SK-MEL-5 (cell line): ENCODE data around the gene CEP19. TPM values are rescaled to one million over a fixed set of nuclear protein-coding genes. Genes with fewer than 3 reads are reported as not detected.
"Not testable (repeated sequence)": the region's sequence is repeated elsewhere in the genome, so short reads cannot be mapped to it uniquely, and the experiment has no call there.

Experiments
- DNase-seq: peaks from one replicate; pipeline ENCODE4 v3.0.0-alpha.2; 2016; ENCODE audit warnings: low read depth, low spot score
- in situ Hi-C: cut with HindIII; loops from 2 replicates; pipeline ENCODE4 v1.10.0; 2016; ENCODE audit warnings: low sequenced_read_pairs, high pct_unique_total_duplicates, low pct_unique_long_range_greater_than_20kb
- polyA plus RNA-seq, 2 experiments: library from polyadenylated mRNA; depleted of rRNA; stranded (reverse); fragments of >200 nt; gene quantifications; 2 replicates each; pipeline ENCODE4 v1.2.3, GENCODE V29; 2015
- total RNA-seq: library from RNA; depleted of rRNA; stranded (reverse); fragments of >200 nt; shearing (Covaris generic); gene quantifications from 2 replicates; pipeline ENCODE4 v1.2.3, GENCODE V29; 2014; rRNA removed

CEP19 gene
- total RNA-seq, result 4.5 and 6.7 TPM in 2 replicates
- 4.4 and 7.9 TPM in 2 replicates for polyA plus RNA-seq (2015; cell fraction: cytosol; rRNA removed)
- 0.96 and 2.2 TPM in 2 replicates for polyA plus RNA-seq (2015; cell fraction: nucleus; rRNA removed)

GRCh38 chr3:196711838-196712513 lies at the start of gene CEP19, which contains the start of gene PIGX:
CEP19 (minus strand) TSS chr3:196712250; CDS start chr3:196708657, 3,593 bp downstream.
PIGX (plus strand) TSS chr3:196712377.
- DNase-seq, result peak; percentile 80
- in situ Hi-C loops, result no loop called here

GRCh38 chr3:196757876-196758739 lies 46.1 kb upstream of the CEP19 start:
- in situ Hi-C loops, result no loop called here
- DNase-seq, result peak; percentile 91

GRCh38 chr3:196756732-196757131 lies 44.7 kb upstream of the CEP19 start:
- in situ Hi-C loops, result no loop called here
- no peak for DNase-seq

- in situ Hi-C loops, result no loop called here
These were observed 42.3 kb upstream of the CEP19 start for GRCh38 chr3:196754091-196754981.

GRCh38 chr3:196753201-196753600 lies 41.2 kb upstream of the CEP19 start:
- in situ Hi-C loops, result no loop called here
- DNase-seq, result no peak

More at GRCh38 chr3:196754091-196754981, 42.3 kb upstream of the CEP19 start:
- DNase-seq, result peak; percentile 3

GRCh38 chr3:196749125-196749524 lies 37.1 kb upstream of the CEP19 start:
- no peak for DNase-seq
- in situ Hi-C loops, result no loop called here

- in situ Hi-C loops, DNase-seq: not testable (repeated sequence)
These were observed 31.5 kb upstream of the CEP19 start for GRCh38 chr3:196743569-196743968.

GRCh38 chr3:196741249-196741889 lies 29.3 kb upstream of the CEP19 start:
- DNase-seq, result no peak
- in situ Hi-C loops, result no loop called here

- peak; percentile 30 for DNase-seq
- in situ Hi-C loops, result no loop called here
These were observed 28.6 kb upstream of the CEP19 start for GRCh38 chr3:196740481-196741248.

- DNase-seq, result peak; percentile 90
These were observed 27.8 kb upstream of the CEP19 start, which contains the start of gene PAK2 for GRCh38 chr3:196739671-196740480. PAK2 (plus strand) TSS chr3:196739857; CDS start chr3:196782647, 42,790 bp downstream.

GRCh38 chr3:196737655-196738054 lies 25.6 kb upstream of the CEP19 start:
- DNase-seq, result no peak
- in situ Hi-C loops, result no loop called here

More at GRCh38 chr3:196739671-196740480, 27.8 kb upstream of the CEP19 start, which contains the start of gene PAK2:
- in situ Hi-C loops, result no loop called here

GRCh38 chr3:196736670-196737374 lies 24.8 kb upstream of the CEP19 start:
- in situ Hi-C loops, result no loop called here
- DNase-seq, result no peak

- DNase-seq, result no peak
- in situ Hi-C loops, result no loop called here
These were observed 23.7 kb upstream of the CEP19 start for GRCh38 chr3:196735751-196736150.

- no peak for DNase-seq
- in situ Hi-C loops, result no loop called here
These were observed 15.0 kb upstream of the CEP19 start for GRCh38 chr3:196726788-196727675.
